PC-9 (cell line): Measurements from ENCODE around the gene AKAP7. TPM values are rescaled to one million over a fixed set of nuclear protein-coding genes. Genes with fewer than 3 reads are reported as not detected.

Source experiments
- BruUV-seq: library from RNA; stranded (reverse); fragments of 400-500 nt; replicated peaks from 2 replicates; lab custom pipeline; 2021; lab: Mats Ljungman, UMichigan
- CTCF ChIA-PET: fragments of 300-600 bp; sonication (Branson Sonifier 250); formaldehyde crosslinking; loops from one replicate; lab custom pipeline; 2022; ENCODE audit warnings: antibody characterized with exemption; lab: Charles Lee
- POLR2A ChIA-PET: fragments of 300-600 bp; sonication (Branson Sonifier 250); formaldehyde crosslinking; loops from one replicate; lab custom pipeline; 2022; ENCODE audit warnings: antibody characterized with exemption; ENCODE audit not compliant: unreplicated experiment; lab: Charles Lee
- DNase-seq, 2 experiments: peaks; one replicate each; pipeline versions ENCODE4 v3.0.0 to v3.0.0-alpha.2; 2015 to 2022; ENCODE audit warnings: mixed read lengths in 1 of 2
- H2AFZ ChIP-seq: fragments of 200-600 bp; sonication (generic); 2 replicates; pipeline ENCODE4 v1.8.1; 2017; ENCODE audit warnings: antibody characterized with exemption
- H3F3A ChIP-seq: fragments of 200-600 bp; sonication (generic); 2 replicates; pipeline ENCODE4 v1.8.1; 2017; ENCODE audit warnings: antibody characterized with exemption, mild to moderate bottlenecking, low read depth; ENCODE audit not compliant: insufficient read depth
- H3K27ac ChIP-seq: fragments of 200-600 bp; sonication (generic); 2 replicates; pipeline ENCODE4 v1.6.1; 2016; ENCODE audit warnings: mixed run types
- H3K27me3 ChIP-seq: fragments of 200-600 bp; sonication (generic); 2 replicates; pipeline ENCODE4 v1.6.1; 2016; ENCODE audit warnings: low read depth, mixed run types; ENCODE audit not compliant: insufficient read depth
- H3K36me3 ChIP-seq: fragments of 200-600 bp; sonication (generic); 2 replicates; pipeline ENCODE4 v1.6.1; 2016; ENCODE audit warnings: low read depth, mixed run types
- H3K4me1 ChIP-seq: fragments of 200-600 bp; sonication (generic); replicated peaks from 2 replicates; pipeline ENCODE4 v1.6.1; 2016; ENCODE audit warnings: mixed run types; ENCODE audit not compliant: insufficient read depth
- H3K4me2 ChIP-seq: fragments of 200-600 bp; sonication (generic); 2 replicates; pipeline ENCODE4 v1.6.1; 2017; ENCODE audit warnings: mixed run types
- H3K4me3 ChIP-seq: fragments of 200-600 bp; sonication (generic); 2 replicates; pipeline ENCODE4 v1.6.1; 2016; ENCODE audit warnings: mixed run types
- H3K79me2 ChIP-seq: fragments of 200-600 bp; sonication (generic); 2 replicates; pipeline ENCODE4 v1.6.1; 2017; ENCODE audit warnings: low read depth, mixed run types
- H3K9me2 ChIP-seq: fragments of 200-600 bp; sonication (generic); 2 replicates; pipeline ENCODE4 v1.8.1; 2017; ENCODE audit warnings: mild to moderate bottlenecking; ENCODE audit not compliant: insufficient read depth
- H3K9me3 ChIP-seq: fragments of 200-600 bp; sonication (generic); 2 replicates; pipeline ENCODE4 v1.8.1; 2016; ENCODE audit warnings: low read depth; ENCODE audit not compliant: insufficient read depth
- H4K20me1 ChIP-seq: fragments of 200-600 bp; sonication (generic); 2 replicates; pipeline ENCODE4 v1.8.1; 2017; ENCODE audit not compliant: insufficient read depth
- EZH2 ChIP-seq: fragments of 200-600 bp; sonication (generic); IDR thresholded peaks from 2 replicates; pipeline ENCODE4 v1.8.0; 2017; ENCODE audit warnings: antibody characterized with exemption, low read depth
- intact Hi-C: fragments of 100-400 bp; cut with micrococcal nuclease; formaldehyde crosslinking; loops from one replicate; pipeline ENCODE4 v1.10.0; 2022; ENCODE audit not compliant: unreplicated experiment
- total RNA-seq: library from RNA; stranded (reverse); gene quantifications from 2 replicates; pipeline ENCODE4 v1.2.3, GENCODE V29; 2021
- TF ChIP-seq, protein P1 (sequence below): fragments of 200-600 bp; sonication (generic); conservative IDR thresholded peaks from 2 replicates; pipeline ENCODE4 v1.6.1; 2017; ENCODE audit warnings: mixed run types, antibody characterized with exemption, mild to moderate bottlenecking, moderate library complexity

AKAP7 gene
- total RNA-seq, 1 experiment from 2014 or later: 3.8 TPM

DNA sequence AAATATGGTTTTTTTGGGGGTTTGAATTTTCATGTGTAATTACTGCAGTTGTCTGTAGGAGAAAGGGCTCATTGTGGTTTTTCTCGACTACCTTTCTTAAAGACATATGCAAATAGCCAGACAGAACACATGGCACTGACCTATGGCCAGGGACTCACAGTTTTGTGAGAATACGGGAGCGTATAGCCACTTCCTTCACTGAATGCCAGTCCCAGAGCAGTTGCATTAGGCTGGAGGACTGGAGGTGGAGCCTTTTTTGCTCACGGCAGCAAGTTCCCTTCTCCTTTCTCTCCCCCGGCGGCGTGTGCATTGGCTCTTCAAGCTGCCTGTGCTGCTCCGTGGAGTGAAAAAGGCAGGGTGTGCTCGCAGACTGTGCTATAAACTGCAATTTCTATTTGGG is 114.9 kb downstream of the AKAP7 start:
- no TSS peak for BruUV-seq
- DNase-seq: peak in 1 of 2 experiments; percentile 26
- H3K36me3 ChIP-seq: no peaks in the 10 kb centered on the region
- H3K4me3 ChIP-seq: peak overlapping the region; percentile 30; the same call in 1 of the 2 replicates
- H3K27me3 ChIP-seq: no peaks in the 10 kb centered on the region
- TF ChIP-seq, protein P1, sequence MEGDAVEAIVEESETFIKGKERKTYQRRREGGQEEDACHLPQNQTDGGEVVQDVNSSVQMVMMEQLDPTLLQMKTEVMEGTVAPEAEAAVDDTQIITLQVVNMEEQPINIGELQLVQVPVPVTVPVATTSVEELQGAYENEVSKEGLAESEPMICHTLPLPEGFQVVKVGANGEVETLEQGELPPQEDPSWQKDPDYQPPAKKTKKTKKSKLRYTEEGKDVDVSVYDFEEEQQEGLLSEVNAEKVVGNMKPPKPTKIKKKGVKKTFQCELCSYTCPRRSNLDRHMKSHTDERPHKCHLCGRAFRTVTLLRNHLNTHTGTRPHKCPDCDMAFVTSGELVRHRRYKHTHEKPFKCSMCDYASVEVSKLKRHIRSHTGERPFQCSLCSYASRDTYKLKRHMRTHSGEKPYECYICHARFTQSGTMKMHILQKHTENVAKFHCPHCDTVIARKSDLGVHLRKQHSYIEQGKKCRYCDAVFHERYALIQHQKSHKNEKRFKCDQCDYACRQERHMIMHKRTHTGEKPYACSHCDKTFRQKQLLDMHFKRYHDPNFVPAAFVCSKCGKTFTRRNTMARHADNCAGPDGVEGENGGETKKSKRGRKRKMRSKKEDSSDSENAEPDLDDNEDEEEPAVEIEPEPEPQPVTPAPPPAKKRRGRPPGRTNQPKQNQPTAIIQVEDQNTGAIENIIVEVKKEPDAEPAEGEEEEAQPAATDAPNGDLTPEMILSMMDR: no peak
- no peak for TF ChIP-seq EZH2
- H3K4me2 ChIP-seq: peak overlapping the region; percentile 56
- H3K27ac ChIP-seq: no peak overlapping the region
- intact Hi-C loops: no loop called here
- H3F3A ChIP-seq: no peaks in the 10 kb centered on the region
- ChIA-PET CTCF (no interaction called here), POLR2A (no interaction called here)
- 0 out of 2 replicates have a peak overlapping the region, but pooled peaks have one; percentile 40 for H2AFZ ChIP-seq
- no peaks in the 10 kb centered on the region for H3K9me3 ChIP-seq
- H3K9me2 ChIP-seq: no peaks in the 10 kb centered on the region
- peaks cover 13% of the 10 kb centered on the region for H3K4me1 ChIP-seq
- H4K20me1 ChIP-seq: no peaks in the 10 kb centered on the region
- H3K79me2 ChIP-seq: no peaks in the 10 kb centered on the region

GRCh38 chr6:131250936-131251335 is 115.7 kb downstream of the AKAP7 start:
- POLR2A ChIA-PET: no interaction called here
- H3K9me2 ChIP-seq: no peaks in the 10 kb centered on the region
- no peaks in the 10 kb centered on the region for H3K36me3 ChIP-seq
- peak overlapping the region; percentile 56 for H3K4me2 ChIP-seq
- no peak for TF ChIP-seq EZH2
- TF ChIP-seq, protein P1: no peak
- H3F3A ChIP-seq: peaks cover 3% of the 10 kb centered on the region; the same call in 1 of the 2 replicates
- H3K9me3 ChIP-seq: no peaks in the 10 kb centered on the region
- H3K79me2 ChIP-seq: no peaks in the 10 kb centered on the region
- BruUV-seq: no TSS peak
- H3K4me3 ChIP-seq: peak overlapping the region; percentile 30; the same call in 1 of the 2 replicates
- peaks cover 21% of the 10 kb centered on the region for H3K4me1 ChIP-seq
- CTCF ChIA-PET: no interaction called here
- no peaks in the 10 kb centered on the region for H3K27me3 ChIP-seq
- peak in 1 of 2 experiments; percentile 52 for DNase-seq
- no peak overlapping the region for H2AFZ ChIP-seq
- no peaks in the 10 kb centered on the region for H4K20me1 ChIP-seq
- no peak overlapping the region for H3K27ac ChIP-seq
- intact Hi-C loops: no loop called here

- Histone ChIP-seq H3K36me3 (no peaks in the 10 kb centered on the region), H3K4me1 (peaks cover 27% of the 10 kb centered on the region), H4K20me1 (no peaks in the 10 kb centered on the region), H3K27me3 (no peaks in the 10 kb centered on the region), H3K9me3 (no peaks in the 10 kb centered on the region), H3F3A (peaks cover 3% of the 10 kb centered on the region; the same call in 1 of the 2 replicates), H3K79me2 (no peaks in the 10 kb centered on the region), H3K4me3 (no peak overlapping the region), H3K4me2 (no peak overlapping the region), H3K9me2 (no peaks in the 10 kb centered on the region), H2AFZ (no peak overlapping the region), H3K27ac (no peak overlapping the region)
- POLR2A ChIA-PET: no interaction called here
- CTCF ChIA-PET: no interaction called here
- TF ChIP-seq, protein P1: no peak
- no peak for TF ChIP-seq EZH2
- intact Hi-C loops: no loop called here
- no TSS peak for BruUV-seq
- no peak for DNase-seq
These were observed 116.4 kb downstream of the AKAP7 start for GRCh38 chr6:131251590-131252199.
